SIG-M5 treated with dmso at 0.1 percent for 504 hours (cell line): ENCODE measurements around the gene SCG2.
"Not testable (repeated sequence)": the region's sequence is repeated elsewhere in the genome, so short reads cannot be mapped to it uniquely, and the experiment has no call there.

Experiments used
- DNase-seq: peaks from one replicate; lab custom pipeline; 2025; ENCODE audit not compliant: unreplicated experiment; lab: John Stamatoyannopoulos, UW

The SCG2 gene

DNA sequence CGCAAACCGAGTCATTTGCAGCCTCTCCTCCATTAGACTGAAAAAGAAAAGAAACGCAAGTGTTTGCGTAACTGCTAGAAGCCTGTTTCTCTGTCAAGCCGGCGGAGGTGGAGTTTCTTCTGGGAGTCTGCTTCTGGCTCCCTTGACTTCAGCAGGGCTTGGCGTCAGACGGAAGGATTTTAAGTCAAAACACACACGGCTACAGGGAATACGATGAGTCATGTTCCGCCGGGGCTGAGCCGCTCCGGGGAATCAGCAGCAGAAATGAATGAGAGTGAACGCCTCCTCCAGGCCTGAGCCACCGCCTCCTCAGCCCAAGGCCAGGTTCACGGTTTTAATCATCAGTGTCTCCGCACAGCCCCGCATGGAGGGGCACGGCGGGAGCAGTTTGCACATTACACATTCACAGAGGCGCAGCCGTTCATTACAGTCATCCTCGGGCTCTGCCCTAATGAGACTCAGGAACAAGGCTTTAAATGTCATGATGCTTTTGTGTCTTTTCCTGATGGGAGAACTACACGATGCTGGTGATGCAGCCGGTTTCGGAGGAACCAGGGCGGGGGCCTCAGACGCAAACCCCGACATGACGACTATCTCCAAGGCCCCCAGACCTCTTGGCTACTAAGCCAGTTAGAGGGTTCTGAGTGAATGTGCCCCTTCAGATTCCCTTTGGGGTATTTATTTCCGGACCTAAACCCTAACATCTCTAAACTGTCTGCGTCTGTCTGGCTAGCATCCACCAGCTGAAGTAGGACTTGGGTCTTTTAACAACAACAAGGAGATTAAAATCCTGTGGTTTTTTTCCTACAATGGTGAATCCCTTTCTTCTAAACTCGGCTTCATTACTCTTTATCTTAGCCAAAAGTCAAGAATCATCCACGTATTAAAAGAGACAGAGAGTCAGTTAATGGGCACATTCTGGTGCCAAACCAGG is 11.1 kb upstream of the SCG2 start:
- peak; percentile 40 for DNase-seq

DNA sequence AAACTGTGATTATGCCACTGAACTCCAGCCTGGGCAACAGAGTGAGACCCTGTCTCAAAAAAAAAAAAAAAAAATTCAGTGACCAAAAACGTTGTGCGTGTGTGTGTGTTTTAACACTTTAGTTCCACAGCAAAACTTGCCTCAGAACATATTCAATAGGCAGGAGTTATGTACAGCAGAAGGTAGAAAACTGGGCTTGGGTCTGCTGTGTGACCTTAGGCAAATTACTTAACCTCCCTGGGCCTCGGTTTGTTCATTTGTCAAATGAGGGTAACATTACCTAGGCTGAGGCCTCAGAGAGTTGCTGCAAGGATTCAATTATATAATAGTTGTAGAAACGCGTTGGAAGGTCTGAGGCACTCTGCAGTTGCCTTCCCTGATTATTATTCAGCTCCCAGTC is 10.3 kb upstream of the SCG2 start:
- DNase-seq = no peak

DNA sequence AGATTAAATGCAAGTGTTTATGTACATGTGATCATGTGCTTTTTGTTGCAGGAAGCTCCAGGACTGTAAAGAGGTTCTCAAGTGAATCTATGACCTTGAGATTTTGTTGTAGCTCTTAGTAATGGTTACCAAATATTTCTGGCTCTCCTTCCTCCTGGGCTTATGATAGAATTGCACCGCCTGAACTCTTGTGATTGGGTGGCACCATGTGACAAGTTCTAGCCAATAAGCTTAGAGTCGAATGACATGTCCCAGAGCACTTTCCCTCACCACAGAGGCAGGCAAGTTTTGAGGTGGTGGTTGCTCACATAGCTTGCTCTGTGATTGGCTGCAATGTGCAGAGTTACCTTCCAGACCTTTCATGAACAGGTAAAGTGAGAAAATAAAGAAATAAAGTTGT is 8.9 kb upstream of the SCG2 start:
- no peak for DNase-seq

DNA sequence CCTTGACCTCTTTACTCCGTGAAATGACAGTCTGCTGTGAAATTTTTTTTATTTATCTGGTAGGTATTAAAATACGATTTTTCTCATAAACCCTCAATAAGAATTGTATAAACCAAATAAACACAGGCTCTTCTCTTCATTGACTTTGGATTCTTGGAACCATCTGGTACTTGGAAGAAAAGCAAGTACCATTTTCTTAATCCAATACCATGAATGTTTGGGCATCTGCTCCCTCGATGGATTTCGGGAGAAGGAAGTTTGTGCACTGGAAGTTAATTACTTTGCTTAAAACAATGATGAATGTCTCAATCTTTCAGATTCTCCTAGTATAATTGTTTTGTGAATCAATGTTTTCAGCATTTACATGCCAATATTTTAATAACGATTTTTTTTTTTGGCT is 5.3 kb upstream of the SCG2 start:
- DNase-seq = no peak

DNA sequence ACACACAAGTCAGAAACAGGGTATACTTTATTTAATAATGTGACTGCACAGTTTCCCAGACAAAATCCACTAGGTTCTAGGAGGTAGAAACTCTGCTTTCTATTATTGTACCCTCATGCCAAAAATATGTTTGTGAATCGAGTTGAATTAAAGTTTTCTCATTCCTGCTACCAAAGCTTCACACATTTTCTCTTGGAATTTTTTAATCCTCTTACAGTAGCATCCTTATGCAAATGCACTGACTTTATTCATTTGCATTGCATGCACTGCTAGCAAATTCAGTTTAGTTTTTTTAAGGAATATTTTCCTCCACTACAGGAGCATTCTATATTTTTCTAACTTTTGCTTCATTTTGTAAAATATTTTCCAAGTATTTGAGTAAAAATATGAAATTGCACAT is 4.8 kb upstream of the SCG2 start:
- no peak for DNase-seq

DNA sequence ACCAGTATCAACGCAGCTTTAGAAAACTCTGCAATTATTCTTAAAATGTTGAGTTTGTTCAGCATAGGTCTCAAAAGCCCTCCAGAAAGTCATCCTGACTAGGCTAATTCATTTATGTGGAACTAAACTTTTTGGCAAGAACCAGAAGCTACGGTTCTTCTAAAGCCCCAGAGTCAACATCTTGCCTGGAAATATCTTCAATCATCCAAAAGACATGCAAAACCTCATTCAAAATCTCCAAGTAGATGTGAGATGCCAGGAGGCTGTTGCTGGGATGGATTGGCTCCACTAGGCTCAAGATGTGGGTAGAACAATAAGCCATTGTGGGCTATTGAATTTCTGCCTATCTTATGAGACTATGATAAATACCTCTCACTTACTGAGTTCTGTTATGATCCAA is 2.1 kb upstream of the SCG2 start:
- DNase-seq = no peak

DNA sequence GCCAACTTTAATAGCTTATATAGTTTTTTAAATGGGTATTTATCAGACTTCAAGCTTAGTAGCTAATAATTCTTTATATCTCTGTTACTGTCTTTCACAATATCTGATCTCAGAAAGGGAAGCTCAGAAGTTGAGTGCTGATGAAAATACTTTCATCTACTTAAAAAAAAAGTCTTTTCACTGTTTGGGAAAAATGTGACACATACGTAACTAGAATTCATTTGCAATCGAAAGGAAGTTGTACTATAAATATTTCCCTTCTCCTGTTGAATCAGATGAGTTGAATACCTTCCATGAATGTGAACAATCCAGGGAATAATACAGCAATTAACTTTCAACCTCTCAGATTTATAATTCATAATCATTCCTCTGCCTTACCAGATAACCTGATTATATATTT is 811 bp upstream of the SCG2 start:
- no peak for DNase-seq

DNA sequence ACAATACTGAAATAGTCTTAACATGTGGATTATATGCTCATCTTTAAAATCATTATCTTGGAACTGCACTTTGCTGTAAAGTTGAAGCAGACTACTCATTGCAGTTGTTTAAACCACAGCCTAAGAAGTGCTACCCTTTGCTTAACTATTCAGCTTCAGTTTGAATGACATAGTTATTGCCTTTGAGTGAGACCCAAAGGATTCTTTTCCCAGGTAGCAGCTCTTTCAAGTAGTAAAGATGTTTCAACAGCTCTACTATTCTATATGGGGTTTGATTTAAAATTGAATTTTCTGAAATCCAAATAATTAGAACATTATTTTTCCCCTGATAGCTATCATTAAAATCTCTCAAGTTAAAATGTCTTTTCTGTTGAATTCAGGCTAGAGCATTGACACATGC is 1.1 kb downstream of the SCG2 start:
- no peak for DNase-seq

DNA sequence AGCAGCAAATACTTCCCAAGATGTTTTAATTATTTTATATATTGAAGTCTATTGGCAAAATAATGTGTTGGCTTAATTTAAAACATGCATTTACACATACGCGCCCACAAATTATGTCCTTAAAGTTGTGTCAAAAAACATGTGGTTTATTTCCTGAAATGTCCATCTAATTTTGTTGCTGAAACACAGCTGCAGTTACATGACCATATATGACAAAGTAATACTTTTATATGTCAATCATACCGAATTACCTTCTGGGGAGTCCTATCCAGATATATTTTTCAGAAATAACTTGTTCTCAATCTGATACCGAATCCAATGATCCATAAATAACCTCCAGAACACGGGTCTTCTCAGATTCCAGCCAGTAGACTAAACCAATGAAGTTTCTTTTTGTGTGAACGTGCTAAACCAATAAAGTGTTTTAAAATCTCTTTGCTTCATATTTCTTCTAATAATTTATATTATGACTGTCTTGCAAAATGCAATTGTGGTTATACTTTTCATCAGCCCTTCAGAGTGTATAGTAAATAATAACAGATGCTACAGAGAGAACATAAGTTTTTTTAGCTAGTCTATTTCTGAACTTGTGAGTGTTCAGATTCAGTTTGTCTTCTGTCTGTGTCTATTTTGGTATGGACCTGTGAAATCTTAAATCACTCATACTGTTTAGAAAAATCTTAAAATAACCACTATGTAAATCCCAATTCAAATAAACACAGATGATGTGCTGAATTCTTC is 2.4 kb downstream of the SCG2 start:
- DNase-seq = no peak

DNA sequence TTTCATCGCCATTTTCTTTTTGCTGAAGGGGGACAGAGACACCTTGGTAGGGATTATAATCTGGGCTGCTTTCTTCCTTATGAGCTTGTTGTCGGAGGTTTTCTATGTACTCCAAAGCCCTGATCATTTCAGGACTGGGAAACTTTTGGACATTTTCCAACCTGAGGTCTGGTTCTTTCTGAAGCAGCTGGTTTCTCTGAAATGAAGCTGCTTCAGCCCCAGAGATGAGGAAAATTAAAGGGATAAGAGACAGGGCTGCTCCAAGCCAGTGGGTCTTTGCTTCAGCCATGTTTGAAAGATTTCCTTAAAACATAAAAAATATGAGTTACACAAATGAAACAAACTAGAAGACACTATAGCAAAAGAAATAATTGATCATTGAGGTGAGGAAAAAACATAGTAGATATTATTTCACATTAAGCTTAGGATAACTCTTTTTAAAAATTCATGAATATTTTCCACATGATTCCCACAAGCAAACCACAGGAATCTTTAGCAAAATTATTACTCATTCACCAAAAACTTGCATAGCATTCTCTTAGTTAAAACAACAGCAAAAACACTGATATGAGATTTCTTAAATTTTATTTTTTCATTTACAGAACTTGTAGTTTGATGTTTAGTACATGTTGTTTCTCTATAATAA is 3.0 kb downstream of the SCG2 start:
- no peak for DNase-seq

DNA sequence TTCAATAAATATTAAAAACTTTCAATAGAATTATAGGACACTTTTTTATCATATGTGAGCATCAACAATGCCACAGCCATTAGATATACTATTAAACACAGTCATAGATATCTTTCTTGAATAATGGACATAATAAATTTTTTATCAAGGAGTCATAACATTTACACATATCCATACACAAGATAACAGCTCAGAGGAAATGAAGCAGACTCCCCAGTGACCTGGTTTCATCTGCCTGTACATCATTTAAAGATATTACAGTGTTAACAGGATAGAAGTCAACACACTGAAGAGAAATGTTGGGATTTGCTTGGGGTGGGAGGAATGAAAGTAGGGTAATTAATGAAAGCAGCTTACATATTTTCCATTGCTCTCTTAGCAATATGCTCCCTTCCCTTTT is 5.1 kb downstream of the SCG2 start:
- DNase-seq = no peak

DNA sequence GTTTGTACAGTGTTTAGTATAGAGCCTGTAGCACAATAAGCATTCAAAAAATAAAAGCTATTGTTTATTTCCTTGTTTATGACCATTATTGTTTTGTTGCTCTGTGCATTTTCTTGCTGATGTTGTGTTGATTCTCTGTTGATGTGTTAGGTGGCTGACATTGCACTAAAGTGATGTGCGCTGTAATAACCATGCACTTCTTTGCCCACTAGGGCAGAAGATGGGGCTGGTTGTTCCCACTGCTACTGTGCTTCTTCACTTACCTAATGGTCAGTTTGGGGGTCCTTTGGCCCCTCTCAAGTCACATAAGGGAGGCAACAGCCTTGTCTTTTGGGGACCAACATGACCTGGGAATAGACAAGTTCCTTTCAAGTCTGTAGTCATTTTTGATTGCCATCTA is 6.0 kb downstream of the SCG2 start:
- no peak for DNase-seq

DNA sequence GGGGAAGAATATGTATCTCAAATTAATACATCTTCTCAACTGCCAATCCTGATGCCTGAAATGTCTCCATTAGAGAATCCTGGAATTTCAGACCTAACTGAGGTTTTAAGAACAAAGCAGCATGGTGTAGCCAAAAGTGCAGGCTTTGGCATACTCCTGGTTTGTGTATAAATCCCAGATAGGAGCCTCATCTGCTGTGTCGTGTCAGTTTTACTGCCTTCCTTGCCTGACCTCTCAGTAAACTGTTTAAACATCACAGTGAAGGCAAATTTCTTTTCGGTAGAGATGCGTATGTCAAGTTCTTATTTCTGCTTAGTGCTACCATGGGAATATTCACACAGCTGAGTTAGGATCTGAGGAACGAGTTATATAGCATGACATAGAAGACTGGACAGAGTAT is 7.3 kb downstream of the SCG2 start:
- DNase-seq = no peak

DNA sequence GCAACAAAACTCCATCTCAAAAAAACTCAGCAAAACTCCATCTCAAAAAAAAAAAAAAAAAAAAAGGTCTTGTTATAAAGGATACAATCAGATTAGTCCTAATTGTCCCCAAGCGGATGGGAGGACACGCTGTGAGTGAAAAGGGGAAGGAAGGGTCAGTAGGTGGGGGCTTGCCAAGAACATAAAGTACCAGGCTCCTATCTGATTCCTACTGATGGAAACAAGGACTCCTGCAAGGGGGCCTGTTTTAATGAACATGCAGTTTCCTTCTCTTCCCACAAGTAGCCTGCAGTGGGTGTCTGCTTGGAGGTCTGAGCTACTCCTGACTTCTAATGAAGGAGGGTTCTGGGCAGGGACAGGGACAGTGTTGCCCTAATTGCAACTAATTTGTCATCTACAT is 7.9 kb downstream of the SCG2 start:
- no peak for DNase-seq

DNA sequence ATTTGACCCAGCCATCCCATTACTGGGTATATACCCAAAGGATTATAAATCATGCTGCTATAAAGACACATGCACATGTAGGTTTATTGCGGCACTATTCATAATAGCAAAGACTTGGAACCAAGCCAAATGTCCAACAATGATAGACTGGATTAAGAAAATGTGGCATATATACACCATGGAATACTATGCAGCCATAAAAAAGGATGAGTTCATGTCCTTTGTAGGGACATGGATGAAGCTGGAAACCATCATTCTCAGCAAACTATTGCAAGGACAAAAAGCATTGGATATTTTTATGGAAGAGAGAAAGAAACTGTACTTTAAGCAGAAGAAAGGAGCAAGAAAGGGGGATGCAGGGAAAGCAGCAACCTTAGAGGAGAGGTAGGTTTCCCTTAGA is 9.5 kb downstream of the SCG2 start:
- not testable (repeated sequence) for DNase-seq

DNA sequence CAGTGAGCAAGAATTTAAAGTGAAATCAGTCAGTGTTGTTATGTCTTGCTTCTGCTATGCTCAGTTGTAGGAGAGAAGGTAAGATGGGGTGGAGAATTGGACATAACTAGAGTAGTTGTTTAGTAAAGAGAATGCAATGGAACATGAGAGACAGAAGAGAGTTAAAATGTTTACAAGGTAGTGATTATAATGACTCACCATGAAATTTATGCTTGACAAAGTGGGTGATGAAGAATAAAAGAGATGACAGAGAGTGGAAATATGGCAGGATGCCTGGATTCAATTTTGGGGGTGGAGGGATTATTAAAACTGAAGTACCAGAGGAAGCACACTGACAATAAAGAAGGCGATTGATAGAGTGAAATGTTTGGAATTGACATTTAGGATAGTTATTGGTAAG is 10.6 kb downstream of the SCG2 start:
- DNase-seq = no peak

DNA sequence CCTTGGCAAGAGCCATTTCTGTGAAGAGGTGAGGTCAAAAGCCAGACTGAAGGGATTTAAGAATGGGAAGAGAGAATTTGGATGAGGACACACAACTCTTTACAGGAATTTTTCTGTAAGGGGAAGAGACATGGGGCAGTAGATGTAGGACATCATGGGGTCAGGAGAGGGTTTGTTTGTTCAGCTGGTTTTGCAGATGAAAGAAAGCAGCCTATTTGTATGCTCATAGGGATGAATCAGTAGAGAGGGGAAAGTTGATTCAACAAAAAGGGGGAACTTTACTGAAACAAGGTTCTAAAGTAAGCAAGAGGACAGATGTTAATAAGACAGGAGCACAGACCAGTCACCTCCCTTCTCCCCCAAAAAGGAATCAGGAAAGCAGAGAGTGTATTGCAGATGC is 11.2 kb downstream of the SCG2 start:
- no peak for DNase-seq

DNA sequence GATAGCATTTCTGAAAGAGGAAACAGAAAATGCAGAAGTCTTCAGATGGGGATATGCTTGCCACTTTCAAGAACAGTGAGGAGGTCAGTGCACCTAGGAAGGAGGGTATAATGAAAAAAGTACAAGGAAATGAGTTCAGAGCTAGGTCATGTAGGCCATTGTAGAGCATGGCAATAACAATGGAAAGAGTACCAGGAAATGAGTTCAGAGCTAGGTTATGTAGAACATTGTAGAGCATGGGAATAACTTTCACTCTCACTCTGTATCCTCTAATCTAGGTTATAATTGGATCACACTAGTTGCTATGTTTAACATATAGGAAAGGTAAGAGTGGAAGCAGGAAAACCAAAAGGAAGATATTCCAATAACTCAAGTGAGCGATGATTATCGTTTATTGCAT is 12.3 kb downstream of the SCG2 start:
- peak; percentile 26 for DNase-seq

DNA sequence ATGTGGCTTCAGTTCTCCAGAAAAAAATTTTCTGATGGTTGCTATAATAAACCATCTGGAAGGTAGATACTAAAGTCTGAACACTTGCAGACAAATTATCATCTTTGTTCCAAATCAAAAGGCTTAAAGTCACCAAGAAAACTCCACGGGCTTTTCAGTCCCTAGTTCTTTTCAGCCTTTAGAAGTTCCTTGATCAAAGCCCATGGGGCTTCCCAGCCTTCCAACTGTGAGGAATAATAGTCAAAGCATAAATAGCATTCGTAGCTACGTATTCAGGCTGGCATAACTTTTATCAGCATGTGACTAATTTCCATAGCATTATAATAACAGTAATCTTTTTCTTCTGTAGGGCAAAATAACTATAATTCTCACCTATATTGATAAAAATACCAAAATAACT is 13.9 kb downstream of the SCG2 start:
- DNase-seq = no peak

DNA sequence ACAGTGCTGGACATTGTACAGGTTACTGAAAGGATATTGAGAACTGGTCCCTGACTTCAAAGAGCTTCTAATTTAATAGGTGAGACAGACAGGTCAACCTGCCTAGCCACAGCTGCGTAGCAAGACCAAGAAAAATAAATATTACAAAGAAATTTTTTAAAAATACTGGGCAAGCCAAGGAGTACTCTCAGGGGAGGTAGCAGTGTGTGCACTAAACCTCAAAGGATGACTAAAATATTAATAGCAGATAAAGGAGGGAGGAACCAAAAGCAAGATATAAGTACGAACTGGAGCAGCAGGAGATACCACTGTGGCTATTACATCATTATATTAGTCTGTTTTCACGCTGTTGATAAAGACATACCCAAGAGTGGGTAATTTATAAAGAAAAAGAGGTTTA is 14.9 kb downstream of the SCG2 start:
- DNase-seq = no peak

DNA sequence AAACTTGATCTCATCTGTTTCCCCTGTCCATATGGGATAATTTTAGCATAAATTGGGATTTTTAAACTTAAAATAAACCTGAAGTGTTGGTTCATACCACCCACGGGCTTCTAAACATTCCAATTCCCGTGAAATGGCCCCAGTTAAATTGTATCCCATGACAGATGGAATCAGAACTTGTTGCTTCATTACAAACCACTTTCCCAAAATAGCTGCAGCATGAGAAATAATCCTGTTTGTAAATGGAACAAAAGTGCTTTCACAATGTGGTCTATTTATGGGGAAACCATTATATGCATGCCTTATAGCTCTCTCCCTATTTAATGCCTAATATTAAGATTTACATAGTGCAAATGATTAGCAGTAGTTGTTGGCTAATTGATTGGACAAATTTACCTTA is 15.9 kb downstream of the SCG2 start:
- peak; percentile 44 for DNase-seq

DNA sequence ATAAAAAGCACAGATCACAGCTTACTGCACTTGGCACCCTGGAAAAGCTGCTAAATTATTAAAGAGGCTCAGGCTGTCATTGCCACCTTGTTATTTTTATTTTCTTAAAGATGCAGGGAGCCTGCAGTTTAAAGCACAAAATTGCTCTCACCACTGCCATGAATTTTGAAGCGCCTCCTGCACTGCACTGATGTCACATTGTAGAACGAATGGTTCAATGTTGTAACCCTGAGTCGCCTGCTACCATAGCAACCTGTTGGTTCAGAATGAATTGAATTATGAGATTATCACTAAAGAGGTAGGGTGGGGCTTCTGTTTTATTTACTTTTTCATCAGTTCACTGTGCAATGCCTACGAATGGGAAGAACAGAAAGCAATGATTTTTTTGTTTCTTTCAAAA is 16.5 kb downstream of the SCG2 start:
- DNase-seq = no peak
